HG03432 (cell line): ENCODE data around the gene PPFIA2.

Experiments used
- ATAC-seq: cut with Tn5 transposase; IDR thresholded peaks from one replicate; pipeline ENCODE4 v1.9.1; 2021; ENCODE audit warnings: mild to moderate bottlenecking, moderate library complexity; ENCODE audit not compliant: unreplicated experiment

Gene PPFIA2

GRCh38 chr12:81465191-81465590 is 294.0 kb downstream of the PPFIA2 start:
- ATAC-seq: no peak

- no peak for ATAC-seq
These were observed 298.0 kb downstream of the PPFIA2 start for GRCh38 chr12:81461163-81461562.

- peak; percentile 71 for ATAC-seq
These were observed 308.0 kb downstream of the PPFIA2 start for GRCh38 chr12:81450920-81451739.

GRCh38 chr12:81441629-81442028 is 317.5 kb downstream of the PPFIA2 start:
- ATAC-seq: no peak

- ATAC-seq: no peak
These were observed 319.1 kb downstream of the PPFIA2 start for GRCh38 chr12:81440001-81440400.

- ATAC-seq: no peak
These were observed 319.8 kb downstream of the PPFIA2 start for GRCh38 chr12:81439344-81439743.

- no peak for ATAC-seq
These were observed 342.1 kb downstream of the PPFIA2 start for GRCh38 chr12:81417056-81417455.

GRCh38 chr12:81416571-81416970 is 342.6 kb downstream of the PPFIA2 start:
- no peak for ATAC-seq

- no peak for ATAC-seq
These were observed 344.7 kb downstream of the PPFIA2 start for GRCh38 chr12:81414441-81414840.

- no peak for ATAC-seq
These were observed 346.2 kb downstream of the PPFIA2 start for GRCh38 chr12:81412940-81413339.

- no peak for ATAC-seq
These were observed 355.8 kb downstream of the PPFIA2 start for GRCh38 chr12:81403348-81403747.

GRCh38 chr12:81401241-81401640 is 357.9 kb downstream of the PPFIA2 start:
- no peak for ATAC-seq

GRCh38 chr12:81400024-81400423 is 359.1 kb downstream of the PPFIA2 start:
- no peak for ATAC-seq

- ATAC-seq: no peak
These were observed 363.7 kb downstream of the PPFIA2 start for GRCh38 chr12:81395431-81395830.

GRCh38 chr12:81389550-81390099 is 369.5 kb downstream of the PPFIA2 start:
- no peak for ATAC-seq

GRCh38 chr12:81386101-81386500 is 373.0 kb downstream of the PPFIA2 start:
- no peak for ATAC-seq

GRCh38 chr12:81381951-81382350 is 377.2 kb downstream of the PPFIA2 start:
- no peak for ATAC-seq

GRCh38 chr12:81378601-81379285 is 380.4 kb downstream of the PPFIA2 start:
- no peak for ATAC-seq

- ATAC-seq: no peak
These were observed 381.4 kb downstream of the PPFIA2 start for GRCh38 chr12:81377771-81378170.

- ATAC-seq: no peak
These were observed 383.2 kb downstream of the PPFIA2 start for GRCh38 chr12:81375969-81376368.

- ATAC-seq: no peak
These were observed 388.7 kb downstream of the PPFIA2 start for GRCh38 chr12:81370456-81370855.

GRCh38 chr12:81369175-81369574 is 390.0 kb downstream of the PPFIA2 start:
- ATAC-seq: no peak
